Lower lobe of right lung (tissue), 2 donors: ENCODE measurements around the gene LAPTM5. TPM values are rescaled to one million over a fixed set of nuclear protein-coding genes. Genes with fewer than 3 reads are reported as not detected.

Experiments
- ATAC-seq, 2 donors: fragments of 200-7000 bp; cut with Tn5 transposase; one replicate each; pipeline ENCODE4 v1.9.1; 2020 to 2022; ENCODE audit warnings: mild to moderate bottlenecking in 2 of 2, moderate library complexity in 2 of 2
- DNase-seq: peaks from one replicate; pipeline ENCODE4 v3.0.0-alpha.2; 2020
- H3K27ac ChIP-seq: fragments of 200-600 bp; one replicate; pipeline ENCODE4 v1.8.0; 2022
- H3K27me3 ChIP-seq: fragments of 200-600 bp; one replicate; pipeline ENCODE4 v1.8.0; 2022; ENCODE audit warnings: low read depth
- H3K36me3 ChIP-seq: fragments of 200-600 bp; one replicate; pipeline ENCODE4 v1.8.0; 2022; ENCODE audit warnings: mild to moderate bottlenecking
- H3K4me1 ChIP-seq: fragments of 200-600 bp; one replicate; pipeline ENCODE4 v1.8.0; 2022
- H3K4me3 ChIP-seq: fragments of 200-600 bp; one replicate; pipeline ENCODE4 v1.8.0; 2022; ENCODE audit warnings: mild to moderate bottlenecking
- H3K9me3 ChIP-seq: fragments of 200-600 bp; one replicate; pipeline ENCODE4 v1.8.0; 2022
- intact Hi-C: fragments of 100-400 bp; cut with DNase I; formaldehyde crosslinking; loops from one replicate; pipeline ENCODE4 v1.11.0; 2022
- total RNA-seq: library from RNA; stranded (reverse); fragmentation: NEBNext Ultra II Directional; extraction: Animal tissue kit (Norgen Biotek cat#: 25700); gene quantifications from one replicate; pipeline ENCODE4 v1.2.1, GENCODE V29; 2021
- TF ChIP-seq, protein P1 (sequence below): fragments of 200-600 bp; IDR thresholded peaks from one replicate; pipeline ENCODE4 v1.8.0; 2022; ENCODE audit warnings: antibody characterized with exemption, mild to moderate bottlenecking
- donor health status: DM: no; HTN: yes; CAD: no; lungs with severe emphysema.

LAPTM5 gene
- total RNA-seq, 1 donor from 2014 or later, result 544 TPM

DNA sequence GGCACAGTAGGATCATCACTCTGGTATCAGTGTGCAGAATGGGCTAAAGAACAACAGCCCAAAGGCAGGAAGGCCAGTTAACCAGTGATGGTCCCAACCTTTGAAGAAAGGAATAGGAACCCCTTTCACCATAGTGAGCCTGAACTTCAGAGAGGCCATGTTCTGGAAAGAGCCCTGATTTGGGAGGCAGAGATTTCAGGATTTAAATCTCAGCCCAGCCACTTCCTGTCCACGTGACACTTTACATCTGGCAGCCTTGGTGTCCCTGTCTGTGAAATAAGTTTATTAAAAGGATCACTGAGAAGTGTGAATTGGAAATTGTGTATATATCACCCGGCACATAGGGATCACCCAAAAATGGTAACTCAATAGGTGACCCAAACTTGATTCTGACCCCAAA lies 47.2 kb downstream of the LAPTM5 start:
- intact Hi-C loops, result no loop called here
- Histone ChIP-seq H3K4me3 (no peak overlapping the region), H3K27me3 (peaks cover 14% of the 10 kb centered on the region), H3K27ac (no peak overlapping the region), H3K36me3 (no peaks in the 10 kb centered on the region), H3K4me1 (no peaks in the 10 kb centered on the region), H3K9me3 (peaks cover 4% of the 10 kb centered on the region)
- no peak for ATAC-seq
- DNase-seq, result no peak
- TF ChIP-seq, protein P1, sequence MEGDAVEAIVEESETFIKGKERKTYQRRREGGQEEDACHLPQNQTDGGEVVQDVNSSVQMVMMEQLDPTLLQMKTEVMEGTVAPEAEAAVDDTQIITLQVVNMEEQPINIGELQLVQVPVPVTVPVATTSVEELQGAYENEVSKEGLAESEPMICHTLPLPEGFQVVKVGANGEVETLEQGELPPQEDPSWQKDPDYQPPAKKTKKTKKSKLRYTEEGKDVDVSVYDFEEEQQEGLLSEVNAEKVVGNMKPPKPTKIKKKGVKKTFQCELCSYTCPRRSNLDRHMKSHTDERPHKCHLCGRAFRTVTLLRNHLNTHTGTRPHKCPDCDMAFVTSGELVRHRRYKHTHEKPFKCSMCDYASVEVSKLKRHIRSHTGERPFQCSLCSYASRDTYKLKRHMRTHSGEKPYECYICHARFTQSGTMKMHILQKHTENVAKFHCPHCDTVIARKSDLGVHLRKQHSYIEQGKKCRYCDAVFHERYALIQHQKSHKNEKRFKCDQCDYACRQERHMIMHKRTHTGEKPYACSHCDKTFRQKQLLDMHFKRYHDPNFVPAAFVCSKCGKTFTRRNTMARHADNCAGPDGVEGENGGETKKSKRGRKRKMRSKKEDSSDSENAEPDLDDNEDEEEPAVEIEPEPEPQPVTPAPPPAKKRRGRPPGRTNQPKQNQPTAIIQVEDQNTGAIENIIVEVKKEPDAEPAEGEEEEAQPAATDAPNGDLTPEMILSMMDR, result no peak

DNA sequence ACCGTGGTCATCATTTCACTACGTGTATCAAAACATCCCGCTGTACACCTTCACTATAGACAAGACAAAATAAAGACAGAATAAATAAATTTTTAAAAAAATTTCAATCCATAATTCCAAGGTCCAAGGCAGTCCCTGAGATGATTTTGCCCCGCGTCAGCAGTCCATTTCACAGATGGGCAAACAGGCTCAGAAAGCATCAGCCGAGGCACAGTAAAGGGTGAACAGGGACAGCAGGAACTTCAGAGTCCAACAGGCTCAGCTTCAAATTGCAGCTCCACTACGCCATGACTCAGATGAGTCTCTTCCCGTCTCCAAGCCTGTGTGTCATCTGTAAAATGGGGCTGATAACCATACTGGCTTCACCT lies 49.2 kb downstream of the LAPTM5 start:
- Histone ChIP-seq H3K9me3 (no peaks in the 10 kb centered on the region), H3K27me3 (peaks cover 14% of the 10 kb centered on the region), H3K36me3 (no peaks in the 10 kb centered on the region), H3K4me1 (no peaks in the 10 kb centered on the region), H3K27ac (no peak overlapping the region), H3K4me3 (no peak overlapping the region)
- intact Hi-C loops, result no loop called here
- ATAC-seq (no peak), DNase-seq (no peak)
- TF ChIP-seq, protein P1, result no peak

DNA sequence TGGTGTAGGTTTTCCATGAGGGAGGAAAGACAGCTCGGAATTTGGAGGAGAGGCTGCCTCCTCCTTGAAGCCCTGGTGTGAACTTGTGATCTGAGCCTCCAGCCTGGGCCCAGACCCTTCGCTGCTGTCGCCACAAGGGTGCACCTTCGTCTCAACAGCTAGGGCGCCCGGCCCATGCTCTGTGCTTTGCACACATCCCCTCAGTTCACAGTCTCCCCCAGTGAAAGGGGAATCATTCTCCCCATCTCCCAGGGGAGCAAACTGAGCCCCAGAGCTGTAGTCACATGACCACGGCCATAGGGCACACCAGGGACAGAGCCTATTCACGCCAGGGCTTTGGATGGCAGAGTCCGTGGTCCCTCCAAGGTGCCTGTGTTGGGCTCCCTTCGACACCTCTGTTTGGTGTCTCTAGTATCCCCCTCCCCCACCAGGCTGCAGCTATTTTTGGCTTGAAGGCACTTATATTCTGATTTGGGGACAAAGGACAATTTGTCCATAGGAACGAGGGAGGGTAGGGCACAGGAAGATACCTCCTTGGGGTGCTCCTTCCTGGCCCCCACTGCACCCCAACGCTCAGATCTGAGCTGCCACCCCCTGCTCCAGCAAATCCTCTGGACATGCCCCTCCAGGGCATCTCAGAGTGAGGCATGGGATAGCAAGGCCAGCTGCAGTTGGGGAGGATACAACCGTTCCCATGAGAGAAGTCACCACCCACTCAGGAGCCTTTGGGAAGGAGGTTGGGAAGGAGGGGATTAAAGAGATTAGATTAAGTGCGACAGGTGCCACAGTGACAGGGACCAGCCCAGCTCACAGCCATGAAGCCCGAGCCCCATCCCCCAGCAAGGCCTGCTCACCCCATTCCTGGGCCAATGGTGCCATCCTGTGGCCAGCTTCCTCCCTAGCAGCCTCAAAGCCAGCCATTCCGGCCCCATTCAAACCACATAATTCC lies 49.9 kb downstream of the LAPTM5 start:
- H3K36me3 ChIP-seq, result no peaks in the 10 kb centered on the region

DNA sequence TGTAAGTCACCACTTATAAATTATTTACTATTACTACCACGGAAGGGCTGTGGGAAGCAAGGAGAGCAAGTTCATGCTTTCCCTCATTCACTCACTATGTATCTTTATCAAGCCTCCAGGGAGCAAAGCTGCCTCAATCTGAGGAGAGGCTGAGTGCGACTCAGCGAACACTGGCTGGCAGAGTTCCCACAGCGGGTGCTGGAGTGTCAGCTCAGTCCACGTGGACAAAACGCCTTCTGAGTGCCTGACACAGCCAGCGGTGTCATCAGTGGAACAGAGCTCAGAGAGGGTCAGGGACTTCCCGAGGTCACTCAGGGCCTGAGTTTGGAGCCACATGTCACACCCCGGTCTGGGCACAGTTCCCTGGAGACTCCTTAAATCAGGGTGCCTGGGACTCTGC lies 51.0 kb downstream of the LAPTM5 start:
- peak; percentile 73 for DNase-seq

More for the DNA sequence above, 49.9 kb downstream of the LAPTM5 start:
- peaks cover 14% of the 10 kb centered on the region for H3K27me3 ChIP-seq
- intact Hi-C loops, result no loop called here
- H3K9me3 ChIP-seq, result no peaks in the 10 kb centered on the region
- TF ChIP-seq, protein P1, result peak; percentile 80
- DNase-seq (peak; percentile 65), ATAC-seq (peak; percentile 85 to 86)
- no peak overlapping the region for H3K27ac ChIP-seq
- no peak overlapping the region for H3K4me3 ChIP-seq
- H3K4me1 ChIP-seq, result no peaks in the 10 kb centered on the region

DNA sequence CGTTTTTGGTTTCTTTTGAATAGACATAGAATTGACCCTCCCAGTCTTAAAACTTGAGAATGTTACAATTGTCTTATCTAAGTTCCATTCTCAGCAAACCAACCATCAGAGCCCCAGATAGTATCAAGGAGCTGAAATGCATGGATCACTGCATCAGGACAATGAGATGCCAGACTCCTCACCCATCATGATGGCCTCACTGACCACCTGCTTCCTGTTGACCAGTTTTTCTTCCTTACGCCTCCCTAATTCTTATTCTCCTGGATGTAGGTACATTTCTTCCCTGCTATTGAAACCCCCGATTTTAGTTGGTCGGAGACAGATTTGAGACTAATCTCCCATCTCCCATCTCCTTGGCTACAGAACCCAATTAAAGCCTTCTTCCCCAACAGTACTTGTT lies 51.9 kb downstream of the LAPTM5 start:
- TF ChIP-seq, protein P1, result no peak
- intact Hi-C loops, result no loop called here

More for the DNA sequence above, 51.0 kb downstream of the LAPTM5 start:
- H3K27ac ChIP-seq, result no peak overlapping the region
- peak; percentile 26 to 58 for ATAC-seq
- H3K36me3 ChIP-seq, result no peaks in the 10 kb centered on the region
- no peak overlapping the region for H3K4me3 ChIP-seq
- H3K4me1 ChIP-seq, result no peaks in the 10 kb centered on the region
- TF ChIP-seq, protein P1, result no peak
- intact Hi-C loops, result no loop called here
- H3K27me3 ChIP-seq, result peaks cover 14% of the 10 kb centered on the region
- no peaks in the 10 kb centered on the region for H3K9me3 ChIP-seq

More for the DNA sequence above, 51.9 kb downstream of the LAPTM5 start:
- Histone ChIP-seq H3K4me3 (no peak overlapping the region), H3K27ac (no peak overlapping the region), H3K27me3 (peaks cover 14% of the 10 kb centered on the region), H3K4me1 (no peaks in the 10 kb centered on the region), H3K9me3 (no peaks in the 10 kb centered on the region), H3K36me3 (no peaks in the 10 kb centered on the region)
- DNase-seq (no peak), ATAC-seq (no peak)
